Stimulated activated CD4-positive, alpha-beta T cell treated with anti-CD3 and anti-CD28 coated beads, Interleukin-4, amount 100 ng/mL, for 4 hours (primary cell): ENCODE measurements around the gene CTNS.
"Not testable (repeated sequence)": the region's sequence is repeated elsewhere in the genome, so short reads cannot be mapped to it uniquely, and the experiment has no call there.

ENCODE experiments used
- DNase-seq, 2 experiments: peaks; one replicate each; pipeline ENCODE4 v3.0.0-alpha.2; 2020

CTNS gene

GRCh38 chr17:3688852-3689261 is 52.3 kb downstream of the CTNS start:
- no peak for DNase-seq

GRCh38 chr17:3689262-3690093 is 52.9 kb downstream of the CTNS start:
- no peak for DNase-seq

- DNase-seq, result no peak
Measured at GRCh38 chr17:3690094-3690715, 53.6 kb downstream of the CTNS start.

- no peak for DNase-seq
Measured at GRCh38 chr17:3691617-3692067, 55.1 kb downstream of the CTNS start.

GRCh38 chr17:3692346-3692745 is 55.8 kb downstream of the CTNS start:
- DNase-seq, result no peak

GRCh38 chr17:3693141-3693540 is 56.6 kb downstream of the CTNS start:
- no peak for DNase-seq

- DNase-seq, result no peak
Measured at GRCh38 chr17:3693829-3694231, 57.3 kb downstream of the CTNS start.

GRCh38 chr17:3695129-3695722 is 58.7 kb downstream of the CTNS start:
- DNase-seq, result no peak

- peak; percentile 36 for DNase-seq
Measured at GRCh38 chr17:3695723-3696411, 59.3 kb downstream of the CTNS start, which contains the start of gene P2RX5. Gene P2RX5 (minus strand): TSS chr17:3696155. CDS start chr17:3696005, 150 bp downstream.

- DNase-seq, result no peak
Measured at GRCh38 chr17:3697103-3697476, 60.5 kb downstream of the CTNS start.

- no peak for DNase-seq
Measured at GRCh38 chr17:3698139-3698538, 61.6 kb downstream of the CTNS start.

GRCh38 chr17:3699951-3700350 is 63.4 kb downstream of the CTNS start:
- DNase-seq, result no peak

GRCh38 chr17:3702041-3702539 is 65.5 kb downstream of the CTNS start:
- not testable (repeated sequence) for DNase-seq

- DNase-seq, result no peak
Measured at GRCh38 chr17:3704931-3705717, 68.6 kb downstream of the CTNS start.

GRCh38 chr17:3705718-3705984 is 69.1 kb downstream of the CTNS start:
- DNase-seq, result not testable (repeated sequence)

GRCh38 chr17:3708366-3708765 is 71.8 kb downstream of the CTNS start:
- no peak for DNase-seq

GRCh38 chr17:3710951-3711383 is 74.4 kb downstream of the CTNS start:
- peak; percentile 27 to 76 for DNase-seq
